ENCODE results near the gene RAB36. TPM values are rescaled to one million over a fixed set of nuclear protein-coding genes. Genes with fewer than 3 reads are reported as not detected.

RAB36 gene
- total RNA-seq, 4 donors from 2014 or later: 1.0 to 2.5 (median 1.7) TPM; not detected in 1

- DNase-seq: no peak
- Histone ChIP-seq H3K9me3 (no peaks in the 10 kb centered on the region), H3K4me1 (peaks cover 6 to 38% (median 23%) of the 10 kb centered on the region in 4 donors), H3K27ac (no peak overlapping the region), H3K4me3 (no peak overlapping the region), H3K36me3 (no peaks in the 10 kb centered on the region), H3K27me3 (no peaks in the 10 kb centered on the region)
- TF ChIP-seq CTCF (IDR thresholded peaks at IDR 0.05): no peak
- no peak for TF ChIP-seq POLR2A (IDR thresholded peaks at IDR 0.05)
Observed at GRCh38 chr22:23184100-23184763, 39.0 kb downstream of the RAB36 start.

GRCh38 chr22:23184764-23185113 is 39.5 kb downstream of the RAB36 start:
- Histone ChIP-seq H3K27ac (no peak overlapping the region), H3K4me1 (peaks cover 6 to 33% (median 21%) of the 10 kb centered on the region in 4 donors), H3K9me3 (no peaks in the 10 kb centered on the region), H3K4me3 (no peak overlapping the region), H3K27me3 (no peaks in the 10 kb centered on the region), H3K36me3 (no peaks in the 10 kb centered on the region)
- no peak for TF ChIP-seq CTCF (IDR thresholded peaks at IDR 0.05)
- no peak for TF ChIP-seq POLR2A (IDR thresholded peaks at IDR 0.05)
- no peak for DNase-seq

- Histone ChIP-seq H3K9me3 (no peaks in the 10 kb centered on the region), H3K4me1 (peaks cover 6 to 19% (median 11%) of the 10 kb centered on the region in 4 donors), H3K27ac (no peak overlapping the region), H3K27me3 (no peaks in the 10 kb centered on the region), H3K4me3 (no peak overlapping the region), H3K36me3 (no peaks in the 10 kb centered on the region)
- TF ChIP-seq POLR2A (IDR thresholded peaks at IDR 0.05) (no peak), CTCF (IDR thresholded peaks at IDR 0.05) (no peak)
- DNase-seq: no peak
Observed at GRCh38 chr22:23187211-23187610, 41.9 kb downstream of the RAB36 start.

- Histone ChIP-seq H3K9me3 (no peaks in the 10 kb centered on the region), H3K4me3 (no peak overlapping the region), H3K27me3 (no peaks in the 10 kb centered on the region), H3K4me1 (peaks cover 2 to 10% (median 5%) of the 10 kb centered on the region in 4 donors), H3K36me3 (no peaks in the 10 kb centered on the region), H3K27ac (no peak overlapping the region)
- no peak for DNase-seq
- TF ChIP-seq POLR2A (IDR thresholded peaks at IDR 0.05): no peak
- TF ChIP-seq CTCF (IDR thresholded peaks at IDR 0.05): no peak
Observed at GRCh38 chr22:23187871-23188700, 42.8 kb downstream of the RAB36 start.

GRCh38 chr22:23190526-23190925 is 45.2 kb downstream of the RAB36 start:
- no peak overlapping the region for H3K27ac ChIP-seq
- H3K27me3 ChIP-seq: no peaks in the 10 kb centered on the region
- H3K9me3 ChIP-seq: no peaks in the 10 kb centered on the region
- TF ChIP-seq CTCF (IDR thresholded peaks at IDR 0.05) (no peak), POLR2A (IDR thresholded peaks at IDR 0.05) (no peak)
- H3K4me1 ChIP-seq: no peaks in the 10 kb centered on the region
- H3K4me3 ChIP-seq: no peak overlapping the region
- no peaks in the 10 kb centered on the region for H3K36me3 ChIP-seq
- no peak for DNase-seq
